K562 (cell line): ENCODE results near the gene RDM1. TPM values are rescaled to one million over a fixed set of nuclear protein-coding genes. Genes with fewer than 3 reads are reported as not detected.
A peak's percentile ranks its signal among the peaks of the same experiment; 100 is the strongest.

Experiments used
- CTCFL ChIP-seq: IDR thresholded peaks from 2 replicates; pipeline ENCODE4 v1.6.1; 2011; ENCODE audit warnings: borderline replicate concordance, low read depth, mild to moderate bottlenecking, moderate library complexity, low read length; ENCODE audit not compliant: insufficient read depth, poor library complexity, severe bottlenecking
- JUND ChIP-seq, 2 experiments: IDR thresholded peaks; 2 replicates in 1 of 2; 3 replicates in 1 of 2; pipeline ENCODE4 v1.6.1; 2011; ENCODE audit warnings: borderline replicate concordance in 2 of 2, low read depth in 2 of 2, low read length in 2 of 2, improper control_type of control experiment in 1 of 2, missing biosample characterization in 1 of 2, missing genetic modification characterization in 1 of 2, missing genetic modification reagents in 1 of 2
- PML ChIP-seq: IDR thresholded peaks from 2 replicates; pipeline ENCODE4 v1.6.1; 2012; ENCODE audit warnings: low read length, inconsistent platforms
- TFAM ChIP-seq: fragments of 250-450 bp; sonication (Bioruptor Pico); conservative IDR thresholded peaks from 2 replicates; pipeline ENCODE4 v1.5.0; 2021; ENCODE audit warnings: mild to moderate bottlenecking, moderate library complexity
- USF2 ChIP-seq: sonication (generic); formaldehyde crosslinking; IDR thresholded peaks from 2 replicates; pipeline ENCODE4 v1.5.0; 2020; ENCODE audit warnings: missing genetic modification reagents
- ZNF143 ChIP-seq: sonication (generic); formaldehyde crosslinking; IDR thresholded peaks from 2 replicates; pipeline ENCODE4 v1.9.0; 2022; ENCODE audit warnings: mild to moderate bottlenecking, missing genetic modification reagents
- ZNF165 ChIP-seq: fragments of 250-450 bp; sonication (Bioruptor Pico); IDR thresholded peaks from 2 replicates; pipeline ENCODE4 v1.4.0; 2020; ENCODE audit warnings: borderline replicate concordance
- ZNF263 ChIP-seq: sonication (generic); formaldehyde crosslinking; IDR thresholded peaks from 2 replicates; pipeline ENCODE4 v1.8.0; 2022; ENCODE audit warnings: mild to moderate bottlenecking, missing genetic modification reagents, borderline replicate concordance
- ZNF395 ChIP-seq: fragments of 200-800 bp; sonication (Bioruptor generic); IDR thresholded peaks from 2 replicates; pipeline ENCODE4 v1.6.1; 2017; ENCODE audit warnings: missing genetic modification characterization, missing compliant biosample characterization
- ZNF695 ChIP-seq: fragments of 450-650 bp; formaldehyde crosslinking; IDR thresholded peaks from 2 replicates; pipeline ENCODE4 v1.4.0; 2020; ENCODE audit warnings: mild to moderate bottlenecking, moderate library complexity
- ZNF830 ChIP-seq: fragments of 250-450 bp; sonication (Bioruptor Pico); IDR thresholded peaks from 2 replicates; pipeline ENCODE4 v1.5.0; 2021; ENCODE audit warnings: mild to moderate bottlenecking
- polyA plus RNA-seq, 8 experiments: library from polyadenylated mRNA; depleted of rRNA in 4 of 8; stranded (reverse) in 5 of 8; unstranded in 3 of 8; fragments of >200 nt; fragmentation: Nextera tagmentation in 2 of 8; fragmentation: Illumina TruSeq in 1 of 8; extraction: Ambion mirVana in 2 of 8; extraction: Trizol in 1 of 8; gene quantifications; 2 replicates each; pipeline versions ENCODE4 v1.2.1 to v1.2.3, GENCODE V29; 2011 to 2014; ENCODE audit warnings: inconsistent platforms in 1 of 8, missing spikeins in 1 of 8
- total RNA-seq, 7 experiments: library from RNA; depleted of rRNA in 6 of 7; stranded (reverse); fragments of >200 nt in 6 of 7; fragmentation: Illumina TruSeq in 2 of 7; extraction: Trizol in 2 of 7; gene quantifications; 2 replicates each; pipeline versions ENCODE4 v1.2.1 to v1.2.3, GENCODE V29; 2011 to 2021; ENCODE audit warnings: low replicate concordance in 1 of 7

Gene RDM1
- total and polyA plus RNA-seq, 9 of the 15 experiments (the other 6 are each of a cell fraction or from before 2014, with no cell fraction given): 2.5 to 11.2 (median 5.4) TPM

GRCh38 chr17:35898283-35899070, 32.1 kb downstream of the RDM1 start (continued):
- no peak for TF ChIP-seq CTCFL
- no peak for TF ChIP-seq ZNF395 (CRISPR knock-in tag)
- TF ChIP-seq ZNF695 (CRISPR knock-in tag): no peak
- TF ChIP-seq ZNF263: no peak
- TF ChIP-seq PML: no peak
- TF ChIP-seq JUND (IDR thresholded peaks at IDR 0.05; ENCODE audit: borderline replicate concordance, low read depth, low read length): no peak
- TF ChIP-seq JUND (tag; IDR thresholded peaks at IDR 0.05; ENCODE audit: borderline replicate concordance, low read depth, low read length): no peak
- TF ChIP-seq USF2: peak; percentile 68
- TF ChIP-seq TFAM (CRISPR knock-in tag): no peak
- TF ChIP-seq ZNF165: no peak
- TF ChIP-seq ZNF830 (CRISPR knock-in tag): no peak
- no peak for TF ChIP-seq ZNF143 (CRISPR knock-in tag)
